PC-3 (cell line): ENCODE results near the gene NACC2. TPM values are rescaled to one million over a fixed set of nuclear protein-coding genes. Genes with fewer than 3 reads are reported as not detected.

Source experiments
- ATAC-seq: fragments of 200-7000 bp; cut with Tn5 transposase; 2 replicates; pipeline ENCODE4 v1.9.1; 2020; ENCODE audit warnings: mild to moderate bottlenecking, moderate library complexity
- BruUV-seq: library from RNA; stranded (reverse); fragments of 400-500 nt; replicated peaks from 2 replicates; lab custom pipeline; 2021; lab: Mats Ljungman, UMichigan
- CTCF ChIA-PET: fragments of 300-600 bp; sonication (Branson Sonifier 250); formaldehyde crosslinking; loops from one replicate; lab custom pipeline; 2022; ENCODE audit warnings: antibody characterized with exemption; lab: Charles Lee
- POLR2A ChIA-PET: fragments of 300-600 bp; sonication (Branson Sonifier 250); formaldehyde crosslinking; loops from one replicate; lab custom pipeline; 2022; ENCODE audit warnings: antibody characterized with exemption; ENCODE audit not compliant: unreplicated experiment; lab: Charles Lee
- DNase-seq: peaks from one replicate; pipeline ENCODE4 v3.0.0-alpha.2; 2015
- H2AFZ ChIP-seq: fragments of 300-600 bp; sonication (generic); 2 replicates; pipeline ENCODE4 v1.6.0; 2016; ENCODE audit warnings: antibody characterized with exemption, low read length
- H3F3A ChIP-seq: fragments of 300-600 bp; sonication (generic); one replicate; pipeline ENCODE4 v1.6.0; 2017; ENCODE audit warnings: antibody characterized with exemption, low read length, control low read depth, mild to moderate bottlenecking; ENCODE audit not compliant: unreplicated experiment
- H3K27ac ChIP-seq: fragments of 300-600 bp; sonication (generic); 2 replicates; pipeline ENCODE4 v1.5.1; 2016; ENCODE audit warnings: mild to moderate bottlenecking, low read length
- H3K27me3 ChIP-seq: fragments of 300-600 bp; sonication (generic); 2 replicates; pipeline ENCODE4 v1.6.1; 2016; ENCODE audit warnings: low read length, mixed read lengths
- H3K36me3 ChIP-seq: fragments of 300-600 bp; sonication (generic); 2 replicates; pipeline ENCODE4 v1.6.1; 2016; ENCODE audit warnings: low read depth, mixed run types, low read length, mixed read lengths
- H3K4me1 ChIP-seq: fragments of 300-600 bp; sonication (generic); 2 replicates; pipeline ENCODE4 v1.5.1; 2016; ENCODE audit warnings: low read length; ENCODE audit not compliant: insufficient read depth
- H3K4me2 ChIP-seq: fragments of 300-600 bp; sonication (generic); 2 replicates; pipeline ENCODE4 v1.6.0; 2016; ENCODE audit warnings: low read length
- H3K4me3 ChIP-seq: fragments of 300-600 bp; sonication (generic); 2 replicates; pipeline ENCODE4 v1.5.1; 2016; ENCODE audit warnings: mild to moderate bottlenecking, low read length, mixed read lengths
- H3K79me2 ChIP-seq: fragments of 300-600 bp; sonication (generic); 2 replicates; pipeline ENCODE4 v1.6.1; 2017; ENCODE audit warnings: low read length, mixed read lengths
- H3K9ac ChIP-seq: fragments of 300-600 bp; sonication (generic); 2 replicates; pipeline ENCODE4 v1.6.0; 2016; ENCODE audit warnings: mild to moderate bottlenecking, low read length
- H3K9me2 ChIP-seq: fragments of 300-600 bp; sonication (generic); replicated peaks from 2 replicates; pipeline ENCODE4 v1.6.1; 2016; ENCODE audit warnings: mixed run types, low read length, mixed read lengths
- H3K9me3 ChIP-seq: fragments of 300-600 bp; sonication (generic); 2 replicates; pipeline ENCODE4 v1.6.1; 2016; ENCODE audit warnings: low read length, mixed read lengths
- H4K20me1 ChIP-seq: fragments of 300-600 bp; sonication (generic); 2 replicates; pipeline ENCODE4 v1.6.1; 2016; ENCODE audit warnings: low read length, mixed read lengths
- EZH2 ChIP-seq: fragments of 300-600 bp; sonication (generic); IDR thresholded peaks from one replicate; pipeline ENCODE4 v1.6.1; 2017; ENCODE audit warnings: antibody characterized with exemption, mild to moderate bottlenecking, low read length; ENCODE audit not compliant: unreplicated experiment
- EZH2phosphoT487 ChIP-seq: fragments of 300-600 bp; sonication (generic); IDR thresholded peaks from 2 replicates; pipeline ENCODE4 v1.6.1; 2018; ENCODE audit warnings: mild to moderate bottlenecking, antibody characterized with exemption, low read length, borderline replicate concordance
- intact Hi-C: fragments of 100-400 bp; cut with micrococcal nuclease; formaldehyde crosslinking; loops from 2 replicates; pipeline ENCODE4 v1.9.0; 2023
- total RNA-seq: library from RNA; depleted of rRNA; stranded (reverse); fragments of >200 nt; gene quantifications from 2 replicates; pipeline ENCODE4 v1.2.3, GENCODE V29; 2014
- TF ChIP-seq, protein P1 (sequence below): fragments of 300-600 bp; sonication (generic); conservative IDR thresholded peaks from 2 replicates; pipeline ENCODE4 v1.5.1; 2017; ENCODE audit warnings: antibody characterized with exemption, low read depth, mild to moderate bottlenecking, low read length

Gene NACC2
- total RNA-seq, 1 experiment from 2014 or later = 12.3 TPM

DNA sequence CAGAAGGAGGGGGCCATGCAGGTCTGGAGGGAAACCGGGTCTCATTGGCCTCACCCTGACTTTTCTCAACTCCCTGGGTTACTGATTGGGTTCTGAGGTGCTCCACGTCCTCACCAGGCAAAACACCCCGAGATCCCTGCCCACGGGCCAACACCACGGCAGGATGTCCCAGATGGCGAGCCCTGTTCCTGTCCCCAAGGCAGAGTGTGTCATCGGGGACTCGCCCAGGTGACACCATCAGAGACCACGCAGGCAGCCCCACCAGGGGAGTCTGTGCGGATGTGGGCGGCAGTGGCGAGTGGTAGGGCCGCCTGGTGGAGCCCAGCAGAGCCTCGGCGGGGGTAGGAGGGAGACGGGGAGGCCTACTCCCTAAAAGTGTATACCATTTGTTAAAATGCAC lies 74.9 kb downstream of the NACC2 start:
- Histone ChIP-seq H3K36me3 (no peaks in the 10 kb centered on the region), H3K27me3 (no peaks in the 10 kb centered on the region), H3K79me2 (no peaks in the 10 kb centered on the region), H2AFZ (no peak overlapping the region), H3K4me3 (no peak overlapping the region), H3F3A (no peaks in the 10 kb centered on the region), H3K9me2 (no peaks in the 10 kb centered on the region), H3K4me2 (no peak overlapping the region), H4K20me1 (no peaks in the 10 kb centered on the region), H3K27ac (no peak overlapping the region), H3K9ac (no peak overlapping the region), H3K9me3 (no peaks in the 10 kb centered on the region), H3K4me1 (no peaks in the 10 kb centered on the region)
- no peak for DNase-seq
- TF ChIP-seq EZH2 (no peak), EZH2phosphoT487 (no peak)
- no TSS peak for BruUV-seq
- no peak for ATAC-seq
- CTCF ChIA-PET = no interaction called here
- intact Hi-C loops = no loop called here
- POLR2A ChIA-PET = no interaction called here

GRCh38 chr9:136019681-136020060 lies 75.4 kb downstream of the NACC2 start:
- ChIA-PET POLR2A (no interaction called here), CTCF (no interaction called here)
- Histone ChIP-seq H3K27ac (no peak overlapping the region), H3K27me3 (no peaks in the 10 kb centered on the region), H3F3A (no peaks in the 10 kb centered on the region), H3K9me3 (no peaks in the 10 kb centered on the region), H3K36me3 (no peaks in the 10 kb centered on the region), H3K9me2 (no peaks in the 10 kb centered on the region), H3K4me2 (no peak overlapping the region), H4K20me1 (no peaks in the 10 kb centered on the region), H3K4me1 (no peaks in the 10 kb centered on the region), H3K79me2 (no peaks in the 10 kb centered on the region), H3K4me3 (no peak overlapping the region), H3K9ac (no peak overlapping the region), H2AFZ (no peak overlapping the region)
- BruUV-seq = no TSS peak
- TF ChIP-seq EZH2phosphoT487 (no peak), EZH2 (no peak)
- TF ChIP-seq, protein P1, sequence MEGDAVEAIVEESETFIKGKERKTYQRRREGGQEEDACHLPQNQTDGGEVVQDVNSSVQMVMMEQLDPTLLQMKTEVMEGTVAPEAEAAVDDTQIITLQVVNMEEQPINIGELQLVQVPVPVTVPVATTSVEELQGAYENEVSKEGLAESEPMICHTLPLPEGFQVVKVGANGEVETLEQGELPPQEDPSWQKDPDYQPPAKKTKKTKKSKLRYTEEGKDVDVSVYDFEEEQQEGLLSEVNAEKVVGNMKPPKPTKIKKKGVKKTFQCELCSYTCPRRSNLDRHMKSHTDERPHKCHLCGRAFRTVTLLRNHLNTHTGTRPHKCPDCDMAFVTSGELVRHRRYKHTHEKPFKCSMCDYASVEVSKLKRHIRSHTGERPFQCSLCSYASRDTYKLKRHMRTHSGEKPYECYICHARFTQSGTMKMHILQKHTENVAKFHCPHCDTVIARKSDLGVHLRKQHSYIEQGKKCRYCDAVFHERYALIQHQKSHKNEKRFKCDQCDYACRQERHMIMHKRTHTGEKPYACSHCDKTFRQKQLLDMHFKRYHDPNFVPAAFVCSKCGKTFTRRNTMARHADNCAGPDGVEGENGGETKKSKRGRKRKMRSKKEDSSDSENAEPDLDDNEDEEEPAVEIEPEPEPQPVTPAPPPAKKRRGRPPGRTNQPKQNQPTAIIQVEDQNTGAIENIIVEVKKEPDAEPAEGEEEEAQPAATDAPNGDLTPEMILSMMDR = no peak
- DNase-seq (no peak), ATAC-seq (no peak)
- intact Hi-C loops = no loop called here

GRCh38 chr9:136019041-136019680 lies 75.9 kb downstream of the NACC2 start:
- TF ChIP-seq, protein P1 = no peak
- no peak for TF ChIP-seq EZH2
- no peak for TF ChIP-seq EZH2phosphoT487
- no peaks in the 10 kb centered on the region for H3F3A ChIP-seq
- no peak for ATAC-seq
- ChIA-PET CTCF (no interaction called here), POLR2A (no interaction called here)
- H3K27ac ChIP-seq = no peak overlapping the region
- no peaks in the 10 kb centered on the region for H3K79me2 ChIP-seq
- H3K4me3 ChIP-seq = no peak overlapping the region
- no peak overlapping the region for H2AFZ ChIP-seq
- intact Hi-C loops = no loop called here
- no peaks in the 10 kb centered on the region for H3K4me1 ChIP-seq
- H3K36me3 ChIP-seq = no peaks in the 10 kb centered on the region
- no peaks in the 10 kb centered on the region for H3K9me3 ChIP-seq
- H4K20me1 ChIP-seq = no peaks in the 10 kb centered on the region
- no peak overlapping the region for H3K9ac ChIP-seq
- no peak for DNase-seq
- no TSS peak for BruUV-seq
- no peaks in the 10 kb centered on the region for H3K27me3 ChIP-seq
- no peaks in the 10 kb centered on the region for H3K9me2 ChIP-seq
- no peak overlapping the region for H3K4me2 ChIP-seq
